H1 (cell line): ENCODE measurements around the gene TCERG1L. TPM values are rescaled to one million over a fixed set of nuclear protein-coding genes. Genes with fewer than 3 reads are reported as not detected.

ENCODE experiments used
- CTCF ChIA-PET: fragments of 300-600 bp; sonication (Branson Sonifier 250); formaldehyde crosslinking; loops from one replicate; lab custom pipeline; 2021; ENCODE audit not compliant: partially characterized antibody; lab: Charles Lee
- POLR2A ChIA-PET: fragments of 300-600 bp; sonication (Branson Sonifier 250); formaldehyde crosslinking; loops from one replicate; lab custom pipeline; 2021; ENCODE audit warnings: inconsistent platforms; ENCODE audit not compliant: partially characterized antibody; lab: Charles Lee
- DNase-seq, 2 experiments: peaks; one replicate each; pipeline versions ENCODE4 v3.0.0 to v3.0.0-alpha.2; 2010 to 2022; ENCODE audit warnings: low spot score in 2 of 2, low read depth in 1 of 2, mixed read lengths in 1 of 2
- FAIRE-seq: peaks from 2 replicates; lab custom pipeline; 2011; peaks lifted over from hg19 to GRCh38; lab: Jason Lieb, UNC
- H2AFZ ChIP-seq: 2 replicates; pipeline ENCODE4 v1.8.1; 2012; ENCODE audit warnings: low read length, inconsistent platforms
- H2AK5ac ChIP-seq: 2 replicates; pipeline ENCODE4 v1.6.1; 2013; ENCODE audit warnings: low read depth, low read length
- H2BK120ac ChIP-seq: replicated peaks from 2 replicates; pipeline ENCODE3; 2013; ENCODE audit warnings: low read depth, low read length, inconsistent platforms
- H2BK12ac ChIP-seq: 2 replicates; pipeline ENCODE4 v1.6.1; 2013; ENCODE audit warnings: low read depth, low read length
- H2BK15ac ChIP-seq: 2 replicates; pipeline ENCODE4 v1.6.1; 2013; ENCODE audit warnings: low read length
- H2BK20ac ChIP-seq: 2 replicates; pipeline ENCODE4 v1.6.1; 2013; ENCODE audit warnings: low read length
- H2BK5ac ChIP-seq: 2 replicates; pipeline ENCODE4 v1.6.1; 2013; ENCODE audit warnings: low read depth, low read length
- H3K14ac ChIP-seq: 2 replicates; pipeline ENCODE4 v1.6.1; 2013; ENCODE audit warnings: inconsistent platforms; ENCODE audit not compliant: insufficient read length
- H3K18ac ChIP-seq: 2 replicates; pipeline ENCODE4 v1.6.1; 2013; ENCODE audit warnings: low read length; ENCODE audit errors: extremely low read depth
- H3K23ac ChIP-seq: 2 replicates; pipeline ENCODE4 v1.6.1; 2013; ENCODE audit warnings: inconsistent platforms; ENCODE audit not compliant: insufficient read length
- H3K23me2 ChIP-seq: 2 replicates; pipeline ENCODE4 v1.6.1; 2013; ENCODE audit warnings: low read depth, low read length
- H3K27ac ChIP-seq: 2 replicates; pipeline ENCODE4 v1.6.1; 2011; ENCODE audit warnings: low read depth, low read length, inconsistent platforms
- H3K27me3 ChIP-seq, 4 experiments: replicated peaks in 1 of 4; 1 replicate in 1 of 4; 2 replicates in 3 of 4; pipeline versions ENCODE4 v1.6.1 to v1.8.1; 2011 to 2013; ENCODE audit warnings: low read length in 3 of 4, mild to moderate bottlenecking in 3 of 4, inconsistent platforms in 2 of 4, mixed read lengths in 2 of 4, moderate library complexity in 1 of 4; ENCODE audit not compliant: control insufficient read depth in 3 of 4, insufficient read depth in 3 of 4; ENCODE audit errors: extremely low read depth in 1 of 4
- H3K36me3 ChIP-seq, 4 experiments: 2 replicates each; pipeline versions ENCODE4 v1.6.1 to v1.8.1; 2011 to 2013; ENCODE audit warnings: mild to moderate bottlenecking in 4 of 4, low read length in 3 of 4, moderate library complexity in 2 of 4, control low read depth in 1 of 4, inconsistent platforms in 1 of 4; ENCODE audit not compliant: insufficient read depth in 4 of 4, control insufficient read depth in 2 of 4
- H3K4ac ChIP-seq: replicated peaks from 2 replicates; pipeline ENCODE3; 2013; ENCODE audit warnings: low read length, low read depth, mixed read lengths, inconsistent platforms; ENCODE audit not compliant: insufficient read length
- H3K4me1 ChIP-seq, 4 experiments: replicated peaks in 1 of 4; 1 replicate in 1 of 4; 2 replicates in 3 of 4; pipeline versions ENCODE4 v1.6.1 to v1.8.1; 2011 to 2013; ENCODE audit warnings: low read length in 3 of 4, inconsistent platforms in 2 of 4, mixed read lengths in 1 of 4; ENCODE audit not compliant: insufficient read depth in 4 of 4, control insufficient read depth in 3 of 4
- H3K4me2 ChIP-seq, 2 experiments: 2 replicates each; pipeline versions ENCODE4 v1.6.1 to v1.8.1; 2011 to 2013; ENCODE audit warnings: low read depth in 2 of 2, low read length in 2 of 2, control low read depth in 1 of 2, inconsistent platforms in 1 of 2, mild to moderate bottlenecking in 1 of 2; ENCODE audit not compliant: insufficient read depth in 1 of 2
- H3K4me3 ChIP-seq, 4 experiments: fragments of 200-600, 300-600 bp in 1 of 4; sonication (generic), shearing (Covaris generic), sonication (Bioruptor Twin) in 1 of 4; 2 replicates each; pipeline versions ENCODE4 v1.5.1 to v1.8.1; 2011 to 2016; ENCODE audit warnings: low read length in 4 of 4, low read depth in 3 of 4, control low read depth in 2 of 4, inconsistent platforms in 2 of 4, mild to moderate bottlenecking in 2 of 4, mixed read lengths in 1 of 4, moderate library complexity in 1 of 4; ENCODE audit not compliant: insufficient read depth in 2 of 4; ENCODE audit errors: extremely low read depth in 1 of 4
- H3K56ac ChIP-seq: replicated peaks from 2 replicates; pipeline ENCODE3; 2013; ENCODE audit warnings: low read depth, mild to moderate bottlenecking, mixed read lengths, low read length, inconsistent platforms; ENCODE audit not compliant: insufficient read length
- H3K79me1 ChIP-seq: 2 replicates; pipeline ENCODE4 v1.6.1; 2013; ENCODE audit warnings: low read depth, low read length, control low read depth
- H3K79me2 ChIP-seq, 2 experiments: 2 replicates each; pipeline versions ENCODE4 v1.6.1 to v1.8.1; 2012 to 2013; ENCODE audit warnings: low read length in 2 of 2, mild to moderate bottlenecking in 2 of 2, inconsistent platforms in 1 of 2; ENCODE audit not compliant: insufficient read depth in 2 of 2, control insufficient read depth in 1 of 2
- H3K9ac ChIP-seq, 4 experiments: replicated peaks in 1 of 4; 1 replicate in 1 of 4; 2 replicates in 3 of 4; pipeline versions ENCODE4 v1.6.1 to v1.8.1; 2011 to 2013; ENCODE audit warnings: low read depth in 3 of 4, low read length in 3 of 4, control low read depth in 2 of 4, mild to moderate bottlenecking in 2 of 4, moderate library complexity in 2 of 4, inconsistent platforms in 1 of 4; ENCODE audit errors: extremely low read depth in 1 of 4
- H3K9me3 ChIP-seq, 2 experiments: 2 replicates each; pipeline versions ENCODE4 v1.6.1 to v1.8.1; 2012 to 2013; ENCODE audit warnings: mild to moderate bottlenecking in 2 of 2, moderate library complexity in 2 of 2, control low read depth in 1 of 2, inconsistent platforms in 1 of 2, low read depth in 1 of 2, low read length in 1 of 2, mixed read lengths in 1 of 2; ENCODE audit not compliant: insufficient read depth in 2 of 2
- H4K20me1 ChIP-seq, 2 experiments: replicated peaks in 1 of 2; 2 replicates each; pipeline versions ENCODE3 to v1.8.1; 2011 to 2013; ENCODE audit warnings: inconsistent platforms in 2 of 2, low read length in 2 of 2, mild to moderate bottlenecking in 1 of 2; ENCODE audit not compliant: insufficient read depth in 2 of 2, control insufficient read depth in 1 of 2
- H4K5ac ChIP-seq: 2 replicates; pipeline ENCODE4 v1.6.1; 2013; ENCODE audit warnings: low read length, low read depth, mixed read lengths, inconsistent platforms; ENCODE audit not compliant: insufficient read length
- H4K8ac ChIP-seq: 2 replicates; pipeline ENCODE4 v1.8.0; 2013; ENCODE audit warnings: mild to moderate bottlenecking, moderate library complexity, low read length, inconsistent platforms; ENCODE audit not compliant: insufficient read depth; ENCODE audit errors: extremely low read depth
- H4K91ac ChIP-seq: replicated peaks from 2 replicates; pipeline ENCODE3; 2013; ENCODE audit warnings: low read length, mixed read lengths, inconsistent platforms; ENCODE audit not compliant: insufficient read length
- CBX5 ChIP-seq: fragments of 300-800, 300-1000 bp; sonication (generic); IDR thresholded peaks from 2 replicates; pipeline ENCODE4 v1.7.1; 2016; ENCODE audit warnings: antibody characterized with exemption, low read length, low read depth
- EGR1 ChIP-seq: IDR thresholded peaks from 2 replicates; pipeline ENCODE4 v1.6.1; 2011; ENCODE audit warnings: low read depth, low read length, borderline replicate concordance
- KDM4A ChIP-seq: IDR thresholded peaks from one replicate; pipeline ENCODE4 v1.7.1; 2012; ENCODE audit warnings: low read depth, mild to moderate bottlenecking, moderate library complexity, low read length, inconsistent platforms; ENCODE audit not compliant: severe bottlenecking
- SAP30 ChIP-seq: fragments of 300-600 bp; sonication (generic); IDR thresholded peaks from 2 replicates; pipeline ENCODE4 v1.7.1; 2012; ENCODE audit warnings: low read length, moderate library complexity, mild to moderate bottlenecking, inconsistent platforms; ENCODE audit not compliant: insufficient read depth, insufficient replicate concordance
- WGBS, 2 experiments: shearing (Covaris generic) in 1 of 2; methylation state at CpG; one replicate each; pipeline versions ENCODE4 v1.1.6 to v1.1.7; 2013 to 2015; ENCODE audit warnings: low lambda C conversion rate in 2 of 2, mixed read lengths in 2 of 2, inconsistent platforms in 1 of 2, low coverage in 1 of 2, missing lambda C conversion rate in 1 of 2; ENCODE audit not compliant: insufficient replicate concordance in 2 of 2, insufficient coverage in 1 of 2, insufficient read length in 1 of 2; ENCODE audit errors: extremely low coverage in 1 of 2, missing lambda C conversion rate in 1 of 2; 5-methylcytosine and 5-hydroxymethylcytosine counted together
- polyA plus RNA-seq, 7 experiments: library from polyadenylated mRNA; depleted of rRNA in 3 of 7; stranded (reverse) in 5 of 7; unstranded in 2 of 7; fragments of >200 nt in 5 of 7; fragments of 200-250 nt in 2 of 7; gene quantifications; 1 replicate in 5 of 7; 2 replicates in 1 of 7; 4 replicates in 1 of 7; pipeline versions ENCODE4 v1.2.1 to v1.2.3, GENCODE V29; 2011 to 2013; ENCODE audit warnings: missing spikeins in 2 of 7, mixed read lengths in 2 of 7
- total RNA-seq: library from RNA; stranded (reverse); fragmentation: NEBNext Ultra II Directional; extraction: Animal tissue kit (Norgen Biotek cat#: 25700); gene quantifications from 2 replicates; pipeline ENCODE4 v1.2.1, GENCODE V29; 2021

TCERG1L gene
- total and polyA plus RNA-seq, 2 of the 8 experiments (the other 6 are each of a cell fraction or from before 2014, with no cell fraction given): 3.9 to 6.9 TPM

GRCh38 chr10:131093346-131093745 lies 218.2 kb downstream of the TCERG1L start:
- H2BK20ac ChIP-seq: peak overlapping the region; percentile 86; the same call in 1 of the 2 replicates
- no peaks in the 10 kb centered on the region for H3K36me3 ChIP-seq
- H2AFZ ChIP-seq: no peak overlapping the region
- ChIA-PET POLR2A (no interaction called here), CTCF (interaction anchor here (2.3 kb wide), 1 partner anchor 9 kb away, joined by 8 read pairs; no protein-coding TSS in a partner anchor)
- peak overlapping the region; percentile 93; the same call in 1 of the 2 replicates for H2BK5ac ChIP-seq
- DNase-seq (no peak), FAIRE-seq (no peak)
- peak overlapping the region; percentile 96 for H4K91ac ChIP-seq
- no peak overlapping the region for H4K8ac ChIP-seq
- no peaks in the 10 kb centered on the region for H3K23me2 ChIP-seq
- H3K4me2 ChIP-seq: no peak overlapping the region
- H3K9me3 ChIP-seq: no peaks in the 10 kb centered on the region; a peak in 1 of 4 replicates
- no peaks in the 10 kb centered on the region for H3K79me1 ChIP-seq
- H3K9ac ChIP-seq: no peak overlapping the region
- peaks cover 0 to 11% (median 4%) of the 10 kb centered on the region in 4 experiments; a peak in 4 of 7 replicates for H3K4me1 ChIP-seq
- no peak overlapping the region for H3K27ac ChIP-seq
- no peak overlapping the region for H2BK15ac ChIP-seq
- H3K79me2 ChIP-seq: no peaks in the 10 kb centered on the region
- no peak overlapping the region for H3K23ac ChIP-seq
- H2AK5ac ChIP-seq: no peak overlapping the region
- peak overlapping the region; percentile 78 for H3K18ac ChIP-seq
- H4K20me1 ChIP-seq: no peaks in the 10 kb centered on the region
- TF ChIP-seq KDM4A (no peak), SAP30 (no peak), CBX5 (no peak), EGR1 (no peak)
- no peak overlapping the region for H2BK120ac ChIP-seq
- no peaks in the 10 kb centered on the region for H3K27me3 ChIP-seq
- peak overlapping the region; percentile 75 for H3K4ac ChIP-seq
- no peak overlapping the region for H3K4me3 ChIP-seq
- H4K5ac ChIP-seq: no peak overlapping the region
- no peak overlapping the region for H3K14ac ChIP-seq
- 98% methylated on average over 10 of the region's 14 CpGs; no CpG with 5 or more reads in 1 of the 2 experiments for WGBS, 2 experiments
- H3K56ac ChIP-seq: no peak overlapping the region
- peak overlapping the region; percentile 75; the same call in 1 of the 2 replicates for H2BK12ac ChIP-seq
